H1 (cell line): ENCODE data around the gene MVD. TPM values are rescaled to one million over a fixed set of nuclear protein-coding genes. Genes with fewer than 3 reads are reported as not detected.

Source experiments
- CTCF ChIA-PET: fragments of 300-600 bp; sonication (Branson Sonifier 250); formaldehyde crosslinking; loops from one replicate; lab custom pipeline; 2021; ENCODE audit not compliant: partially characterized antibody; lab: Charles Lee
- POLR2A ChIA-PET: fragments of 300-600 bp; sonication (Branson Sonifier 250); formaldehyde crosslinking; loops from one replicate; lab custom pipeline; 2021; ENCODE audit warnings: inconsistent platforms; ENCODE audit not compliant: partially characterized antibody; lab: Charles Lee
- DNase-seq, 2 experiments: peaks; one replicate each; pipeline versions ENCODE4 v3.0.0 to v3.0.0-alpha.2; 2010 to 2022; ENCODE audit warnings: low spot score in 2 of 2, low read depth in 1 of 2, mixed read lengths in 1 of 2
- FAIRE-seq: peaks from 2 replicates; lab custom pipeline; 2011; peaks lifted over from hg19 to GRCh38; lab: Jason Lieb, UNC
- H2AFZ ChIP-seq: 2 replicates; pipeline ENCODE4 v1.8.1; 2012; ENCODE audit warnings: low read length, inconsistent platforms
- H2AK5ac ChIP-seq: 2 replicates; pipeline ENCODE4 v1.6.1; 2013; ENCODE audit warnings: low read depth, low read length
- H2BK120ac ChIP-seq: replicated peaks from 2 replicates; pipeline ENCODE3; 2013; ENCODE audit warnings: low read depth, low read length, inconsistent platforms
- H2BK12ac ChIP-seq: 2 replicates; pipeline ENCODE4 v1.6.1; 2013; ENCODE audit warnings: low read depth, low read length
- H2BK15ac ChIP-seq: 2 replicates; pipeline ENCODE4 v1.6.1; 2013; ENCODE audit warnings: low read length
- H2BK20ac ChIP-seq: 2 replicates; pipeline ENCODE4 v1.6.1; 2013; ENCODE audit warnings: low read length
- H2BK5ac ChIP-seq: 2 replicates; pipeline ENCODE4 v1.6.1; 2013; ENCODE audit warnings: low read depth, low read length
- H3K14ac ChIP-seq: 2 replicates; pipeline ENCODE4 v1.6.1; 2013; ENCODE audit warnings: inconsistent platforms; ENCODE audit not compliant: insufficient read length
- H3K18ac ChIP-seq: 2 replicates; pipeline ENCODE4 v1.6.1; 2013; ENCODE audit warnings: low read length; ENCODE audit errors: extremely low read depth
- H3K23ac ChIP-seq: 2 replicates; pipeline ENCODE4 v1.6.1; 2013; ENCODE audit warnings: inconsistent platforms; ENCODE audit not compliant: insufficient read length
- H3K23me2 ChIP-seq: 2 replicates; pipeline ENCODE4 v1.6.1; 2013; ENCODE audit warnings: low read depth, low read length
- H3K27ac ChIP-seq: 2 replicates; pipeline ENCODE4 v1.6.1; 2011; ENCODE audit warnings: low read depth, low read length, inconsistent platforms
- H3K27me3 ChIP-seq, 4 experiments: replicated peaks in 1 of 4; 1 replicate in 1 of 4; 2 replicates in 3 of 4; pipeline versions ENCODE4 v1.6.1 to v1.8.1; 2011 to 2013; ENCODE audit warnings: low read length in 3 of 4, mild to moderate bottlenecking in 3 of 4, inconsistent platforms in 2 of 4, mixed read lengths in 2 of 4, moderate library complexity in 1 of 4; ENCODE audit not compliant: control insufficient read depth in 3 of 4, insufficient read depth in 3 of 4; ENCODE audit errors: extremely low read depth in 1 of 4
- H3K36me3 ChIP-seq, 4 experiments: 2 replicates each; pipeline versions ENCODE4 v1.6.1 to v1.8.1; 2011 to 2013; ENCODE audit warnings: mild to moderate bottlenecking in 4 of 4, low read length in 3 of 4, moderate library complexity in 2 of 4, control low read depth in 1 of 4, inconsistent platforms in 1 of 4; ENCODE audit not compliant: insufficient read depth in 4 of 4, control insufficient read depth in 2 of 4
- H3K4ac ChIP-seq: replicated peaks from 2 replicates; pipeline ENCODE3; 2013; ENCODE audit warnings: low read length, low read depth, mixed read lengths, inconsistent platforms; ENCODE audit not compliant: insufficient read length
- H3K4me1 ChIP-seq, 4 experiments: replicated peaks in 1 of 4; 1 replicate in 1 of 4; 2 replicates in 3 of 4; pipeline versions ENCODE4 v1.6.1 to v1.8.1; 2011 to 2013; ENCODE audit warnings: low read length in 3 of 4, inconsistent platforms in 2 of 4, mixed read lengths in 1 of 4; ENCODE audit not compliant: insufficient read depth in 4 of 4, control insufficient read depth in 3 of 4
- H3K4me2 ChIP-seq, 2 experiments: 2 replicates each; pipeline versions ENCODE4 v1.6.1 to v1.8.1; 2011 to 2013; ENCODE audit warnings: low read depth in 2 of 2, low read length in 2 of 2, control low read depth in 1 of 2, inconsistent platforms in 1 of 2, mild to moderate bottlenecking in 1 of 2; ENCODE audit not compliant: insufficient read depth in 1 of 2
- H3K4me3 ChIP-seq, 4 experiments: fragments of 200-600, 300-600 bp in 1 of 4; sonication (generic), shearing (Covaris generic), sonication (Bioruptor Twin) in 1 of 4; 2 replicates each; pipeline versions ENCODE4 v1.5.1 to v1.8.1; 2011 to 2016; ENCODE audit warnings: low read length in 4 of 4, low read depth in 3 of 4, control low read depth in 2 of 4, inconsistent platforms in 2 of 4, mild to moderate bottlenecking in 2 of 4, mixed read lengths in 1 of 4, moderate library complexity in 1 of 4; ENCODE audit not compliant: insufficient read depth in 2 of 4; ENCODE audit errors: extremely low read depth in 1 of 4
- H3K56ac ChIP-seq: replicated peaks from 2 replicates; pipeline ENCODE3; 2013; ENCODE audit warnings: low read depth, mild to moderate bottlenecking, mixed read lengths, low read length, inconsistent platforms; ENCODE audit not compliant: insufficient read length
- H3K79me1 ChIP-seq: 2 replicates; pipeline ENCODE4 v1.6.1; 2013; ENCODE audit warnings: low read depth, low read length, control low read depth
- H3K79me2 ChIP-seq, 2 experiments: 2 replicates each; pipeline versions ENCODE4 v1.6.1 to v1.8.1; 2012 to 2013; ENCODE audit warnings: low read length in 2 of 2, mild to moderate bottlenecking in 2 of 2, inconsistent platforms in 1 of 2; ENCODE audit not compliant: insufficient read depth in 2 of 2, control insufficient read depth in 1 of 2
- H3K9ac ChIP-seq, 4 experiments: replicated peaks in 1 of 4; 1 replicate in 1 of 4; 2 replicates in 3 of 4; pipeline versions ENCODE4 v1.6.1 to v1.8.1; 2011 to 2013; ENCODE audit warnings: low read depth in 3 of 4, low read length in 3 of 4, control low read depth in 2 of 4, mild to moderate bottlenecking in 2 of 4, moderate library complexity in 2 of 4, inconsistent platforms in 1 of 4; ENCODE audit errors: extremely low read depth in 1 of 4
- H3K9me3 ChIP-seq, 2 experiments: 2 replicates each; pipeline versions ENCODE4 v1.6.1 to v1.8.1; 2012 to 2013; ENCODE audit warnings: mild to moderate bottlenecking in 2 of 2, moderate library complexity in 2 of 2, control low read depth in 1 of 2, inconsistent platforms in 1 of 2, low read depth in 1 of 2, low read length in 1 of 2, mixed read lengths in 1 of 2; ENCODE audit not compliant: insufficient read depth in 2 of 2
- H4K20me1 ChIP-seq, 2 experiments: replicated peaks in 1 of 2; 2 replicates each; pipeline versions ENCODE3 to v1.8.1; 2011 to 2013; ENCODE audit warnings: inconsistent platforms in 2 of 2, low read length in 2 of 2, mild to moderate bottlenecking in 1 of 2; ENCODE audit not compliant: insufficient read depth in 2 of 2, control insufficient read depth in 1 of 2
- H4K5ac ChIP-seq: 2 replicates; pipeline ENCODE4 v1.6.1; 2013; ENCODE audit warnings: low read length, low read depth, mixed read lengths, inconsistent platforms; ENCODE audit not compliant: insufficient read length
- H4K8ac ChIP-seq: 2 replicates; pipeline ENCODE4 v1.8.0; 2013; ENCODE audit warnings: mild to moderate bottlenecking, moderate library complexity, low read length, inconsistent platforms; ENCODE audit not compliant: insufficient read depth; ENCODE audit errors: extremely low read depth
- H4K91ac ChIP-seq: replicated peaks from 2 replicates; pipeline ENCODE3; 2013; ENCODE audit warnings: low read length, mixed read lengths, inconsistent platforms; ENCODE audit not compliant: insufficient read length
- BCL11A ChIP-seq, 2 experiments: IDR thresholded peaks; one replicate each; pipeline ENCODE4 v1.6.1; 2011; ENCODE audit warnings: low read depth in 2 of 2, low read length in 2 of 2, mild to moderate bottlenecking in 2 of 2
- CHD2 ChIP-seq: IDR thresholded peaks from 2 replicates; pipeline ENCODE4 v1.6.1; 2012; ENCODE audit warnings: low read length, improper control_type of control experiment
- CREB1 ChIP-seq: IDR thresholded peaks from 2 replicates; pipeline ENCODE4 v1.6.1; 2012; ENCODE audit warnings: inconsistent platforms
- CTBP2 ChIP-seq: IDR thresholded peaks from 2 replicates; pipeline ENCODE4 v1.7.0; 2011; ENCODE audit warnings: borderline replicate concordance, mild to moderate bottlenecking, moderate library complexity, mixed read lengths, low read length; ENCODE audit not compliant: insufficient read depth, insufficient read length
- EP300 ChIP-seq, 2 experiments: IDR thresholded peaks; 1 replicate in 1 of 2; 2 replicates in 1 of 2; pipeline ENCODE4 v1.6.1; 2011 to 2012; ENCODE audit warnings: low read depth in 2 of 2, low read length in 2 of 2, mild to moderate bottlenecking in 2 of 2, borderline replicate concordance in 1 of 2, inconsistent platforms in 1 of 2, moderate library complexity in 1 of 2
- EZH2 ChIP-seq: fragments of 200-600 bp; sonication (generic); IDR thresholded peaks from 2 replicates; pipeline ENCODE4 v1.7.1; 2012; ENCODE audit warnings: low read depth, mild to moderate bottlenecking, moderate library complexity, low read length, inconsistent platforms; ENCODE audit not compliant: severe bottlenecking
- HDAC6 ChIP-seq: IDR thresholded peaks from one replicate; pipeline ENCODE4 v1.7.1; 2012; ENCODE audit warnings: low read depth, mild to moderate bottlenecking, inconsistent platforms, low read length, moderate library complexity
- KDM4A ChIP-seq: IDR thresholded peaks from one replicate; pipeline ENCODE4 v1.7.1; 2012; ENCODE audit warnings: low read depth, mild to moderate bottlenecking, moderate library complexity, low read length, inconsistent platforms; ENCODE audit not compliant: severe bottlenecking
- POLR2AphosphoS5 ChIP-seq: IDR thresholded peaks from 2 replicates; pipeline ENCODE4 v1.6.1; 2011; ENCODE audit warnings: low read depth, low read length
- SIN3A ChIP-seq, 2 experiments: IDR thresholded peaks in 1 of 2; conservative IDR thresholded peaks in 1 of 2; 2 replicates each; pipeline ENCODE4 v1.6.1; 2011 to 2012; ENCODE audit warnings: low read length in 2 of 2, improper control_type of control experiment in 1 of 2, low read depth in 1 of 2, mild to moderate bottlenecking in 1 of 2
- SIX5 ChIP-seq: IDR thresholded peaks from 2 replicates; pipeline ENCODE4 v1.6.1; 2011; ENCODE audit warnings: mild to moderate bottlenecking, low read depth, low read length
- SP2 ChIP-seq: IDR thresholded peaks from 2 replicates; pipeline ENCODE4 v1.6.1; 2012; ENCODE audit warnings: mild to moderate bottlenecking, low read length, inconsistent platforms
- TAF7 ChIP-seq: optimal IDR thresholded peaks from 2 replicates; pipeline ENCODE3; 2011; ENCODE audit warnings: low read depth, mild to moderate bottlenecking, inconsistent platforms, low read length, moderate library complexity, borderline replicate concordance
- TBP ChIP-seq: IDR thresholded peaks from 2 replicates; pipeline ENCODE4 v1.6.1; 2011; ENCODE audit warnings: low read depth, low read length, improper control_type of control experiment
- WGBS, 2 experiments: shearing (Covaris generic) in 1 of 2; methylation state at CpG; one replicate each; pipeline versions ENCODE4 v1.1.6 to v1.1.7; 2013 to 2015; ENCODE audit warnings: low lambda C conversion rate in 2 of 2, mixed read lengths in 2 of 2, inconsistent platforms in 1 of 2, low coverage in 1 of 2, missing lambda C conversion rate in 1 of 2; ENCODE audit not compliant: insufficient replicate concordance in 2 of 2, insufficient coverage in 1 of 2, insufficient read length in 1 of 2; ENCODE audit errors: extremely low coverage in 1 of 2, missing lambda C conversion rate in 1 of 2; 5-methylcytosine and 5-hydroxymethylcytosine counted together
- polyA plus RNA-seq, 7 experiments: library from polyadenylated mRNA; depleted of rRNA in 3 of 7; stranded (reverse) in 5 of 7; unstranded in 2 of 7; fragments of >200 nt in 5 of 7; fragments of 200-250 nt in 2 of 7; gene quantifications; 1 replicate in 5 of 7; 2 replicates in 1 of 7; 4 replicates in 1 of 7; pipeline versions ENCODE4 v1.2.1 to v1.2.3, GENCODE V29; 2011 to 2013; ENCODE audit warnings: missing spikeins in 2 of 7, mixed read lengths in 2 of 7
- total RNA-seq: library from RNA; stranded (reverse); fragmentation: NEBNext Ultra II Directional; extraction: Animal tissue kit (Norgen Biotek cat#: 25700); gene quantifications from 2 replicates; pipeline ENCODE4 v1.2.1, GENCODE V29; 2021

MVD gene
- total and polyA plus RNA-seq, 2 of the 8 experiments (the other 6 are each of a cell fraction or from before 2014, with no cell fraction given) = 47.2 to 77.3 TPM

DNA sequence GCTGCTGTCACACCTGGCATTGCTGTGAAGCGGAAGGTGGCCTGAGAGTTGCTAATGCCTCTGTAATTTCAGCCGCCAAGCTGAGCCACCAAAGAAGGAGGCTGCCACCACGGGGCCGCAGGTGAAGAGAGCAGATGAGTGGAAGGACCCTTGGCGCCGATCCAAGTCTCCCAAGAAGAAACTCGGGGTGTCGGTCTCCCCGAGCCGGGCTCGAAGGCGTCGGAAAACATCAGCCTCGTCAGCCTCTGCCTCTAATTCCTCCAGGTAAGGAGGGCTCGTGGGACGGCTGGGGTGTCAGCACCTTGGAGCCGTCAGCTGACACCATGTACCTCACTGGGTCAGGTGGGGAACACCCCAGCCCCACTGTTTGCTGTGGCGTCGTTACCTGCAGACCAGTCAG lies 40.8 kb downstream of the MVD start:
- Histone ChIP-seq H3K4me1 (peaks cover 0 to under 1% (median 0%) of the 10 kb centered on the region in 4 experiments; a peak in 1 of 7 replicates), H4K5ac (no peak overlapping the region), H2BK120ac (no peak overlapping the region), H4K20me1 (peaks cover 12 to 18% of the 10 kb centered on the region in 2 experiments), H3K4me3 (no peak overlapping the region), H2BK20ac (no peak overlapping the region), H3K27me3 (no peaks in the 10 kb centered on the region), H3K36me3 (peaks cover 16 to 35% (median 25%) of the 10 kb centered on the region in 4 experiments), H2BK15ac (no peak overlapping the region), H3K23ac (no peak overlapping the region), H3K14ac (no peak overlapping the region), H3K4ac (no peak overlapping the region), H3K79me2 (peaks cover 0 to 10% of the 10 kb centered on the region in 2 experiments; a peak in 1 of 4 replicates), H4K91ac (no peak overlapping the region), H3K4me2 (no peak overlapping the region), H3K18ac (no peak overlapping the region), H2BK12ac (no peak overlapping the region), H3K56ac (no peak overlapping the region), H4K8ac (no peak overlapping the region), H2BK5ac (no peak overlapping the region), H3K79me1 (peaks cover 12% of the 10 kb centered on the region; the same call in 1 of the 2 replicates), H2AK5ac (no peak overlapping the region), H2AFZ (no peak overlapping the region), H3K27ac (no peak overlapping the region), H3K23me2 (no peaks in the 10 kb centered on the region), H3K9me3 (no peaks in the 10 kb centered on the region), H3K9ac (no peak overlapping the region)
- 98% methylated on average over 19 of the region's 19 CpGs; no CpG with 5 or more reads in 1 of the 2 experiments for WGBS, 2 experiments
- no peak for FAIRE-seq
- no peak for DNase-seq
- CTCF ChIA-PET = interaction anchor here (0.6 to 1.1 kb wide), 2 partner anchors 10 to 11 kb away, joined by 3 read pairs; no protein-coding TSS in a partner anchor
- POLR2A ChIA-PET = interaction anchor here (1.0 kb wide), 1 partner anchor 70 kb away, joined by 3 read pairs; no protein-coding TSS in a partner anchor
- TF ChIP-seq CREB1 (no peak), TBP (no peak), SP2 (no peak), EZH2 (no peak), TAF7 (no peak), POLR2AphosphoS5 (no peak), EP300 (IDR thresholded peaks at IDR 0.05; ENCODE audit: borderline replicate concordance in 1 of 2, low read depth in 2 of 2, low read length in 2 of 2) (no peak), CHD2 (no peak), CTBP2 (no peak), SIX5 (no peak), SIN3A (conservative IDR thresholded peaks at IDR 0.05 in 1 of 2, IDR thresholded peaks at IDR 0.05 in 1 of 2; ENCODE audit: low read depth in 1 of 2, low read length in 2 of 2) (no peak), BCL11A (IDR thresholded peaks at IDR 0.05; ENCODE audit: low read depth in 2 of 2, low read length in 2 of 2) (no peak), HDAC6 (no peak), KDM4A (no peak)
